GM19035 (cell line): ENCODE data around the gene MDH1.

Source experiments
- ATAC-seq: cut with Tn5 transposase; IDR thresholded peaks from one replicate; pipeline ENCODE4 v1.9.1; 2021; ENCODE audit not compliant: unreplicated experiment

The MDH1 gene

DNA sequence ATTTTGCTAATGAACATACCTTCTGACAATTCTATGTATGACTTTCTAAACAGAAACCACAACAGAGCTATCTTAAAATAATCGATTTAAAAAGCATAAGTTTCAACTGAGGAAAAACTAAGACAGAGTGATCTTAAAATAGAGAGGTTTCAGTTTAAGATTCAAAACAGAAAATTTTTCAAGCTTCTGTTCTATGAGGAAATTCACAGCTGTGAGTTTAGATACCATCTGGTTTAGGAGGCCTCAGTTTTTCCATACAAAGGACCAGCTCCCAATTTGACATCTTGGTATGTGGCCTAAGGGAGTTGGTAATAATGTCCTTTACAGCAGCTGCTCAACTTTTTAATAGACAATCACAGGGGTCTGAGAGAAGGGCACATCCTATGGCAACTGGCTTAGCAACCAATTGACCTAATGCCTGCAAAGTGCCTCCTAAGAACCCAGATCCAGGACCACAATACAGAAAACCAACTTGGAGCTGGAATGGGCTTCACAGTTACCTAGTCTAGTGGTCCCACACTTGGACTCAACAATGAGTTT, 39.7 kb downstream of the MDH1 start:
- no peak for ATAC-seq

DNA sequence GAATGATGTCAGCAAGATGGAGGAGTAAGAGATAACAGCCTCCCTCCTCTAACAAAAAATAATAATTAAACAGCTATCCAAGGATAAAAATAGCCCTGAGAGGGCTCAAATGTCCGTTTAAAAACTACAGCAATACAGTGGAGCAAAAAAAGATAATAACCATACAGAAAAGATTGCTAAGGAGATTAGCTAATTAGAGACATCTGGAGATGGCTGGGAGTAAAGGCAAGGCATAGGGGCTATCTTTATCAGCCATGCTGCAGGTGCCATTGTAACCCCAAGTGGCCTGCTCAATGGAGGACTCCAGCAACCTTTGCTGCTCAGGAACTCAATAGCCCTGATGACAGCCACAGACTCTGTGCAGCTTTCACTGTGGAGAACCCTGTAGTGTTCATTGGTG, 42.7 kb downstream of the MDH1 start:
- no peak for ATAC-seq

DNA sequence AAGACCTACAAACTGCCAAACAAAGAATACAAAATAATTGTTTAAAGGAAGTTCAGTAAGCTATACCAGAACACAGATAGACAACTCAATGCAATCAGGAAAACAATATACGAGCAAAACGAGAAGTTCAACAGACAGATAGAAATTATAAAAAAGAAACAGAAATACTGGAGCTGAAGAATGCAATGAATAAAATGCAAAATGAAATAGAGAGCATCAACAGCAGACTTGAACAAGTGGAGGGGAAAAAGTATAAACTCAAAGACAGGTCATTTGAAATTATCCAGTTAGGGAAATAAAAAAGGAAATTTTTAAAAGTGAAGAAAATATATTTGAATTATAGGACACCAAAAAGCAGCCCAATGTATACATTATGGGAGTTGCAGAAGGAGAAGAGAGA, 43.6 kb downstream of the MDH1 start:
- ATAC-seq = no peak

DNA sequence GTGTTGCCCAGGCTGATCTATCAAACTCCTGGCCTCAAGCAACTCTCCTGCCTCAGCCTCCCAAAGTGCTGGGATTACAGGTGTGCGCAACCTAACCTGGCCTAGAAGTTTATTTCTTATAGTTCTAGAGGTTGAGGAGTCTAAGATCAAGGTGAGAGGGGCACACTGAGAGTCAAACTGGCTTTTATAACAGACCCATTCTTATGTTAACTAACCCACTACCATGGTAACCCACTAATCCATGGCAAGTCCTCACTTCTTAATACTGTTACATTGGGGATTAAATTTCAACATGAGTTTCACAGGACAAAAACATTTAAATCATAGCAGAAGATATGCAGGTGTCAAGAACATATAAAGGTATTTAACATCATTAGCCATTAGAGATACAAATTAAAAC, 50.6 kb downstream of the MDH1 start:
- no peak for ATAC-seq

DNA sequence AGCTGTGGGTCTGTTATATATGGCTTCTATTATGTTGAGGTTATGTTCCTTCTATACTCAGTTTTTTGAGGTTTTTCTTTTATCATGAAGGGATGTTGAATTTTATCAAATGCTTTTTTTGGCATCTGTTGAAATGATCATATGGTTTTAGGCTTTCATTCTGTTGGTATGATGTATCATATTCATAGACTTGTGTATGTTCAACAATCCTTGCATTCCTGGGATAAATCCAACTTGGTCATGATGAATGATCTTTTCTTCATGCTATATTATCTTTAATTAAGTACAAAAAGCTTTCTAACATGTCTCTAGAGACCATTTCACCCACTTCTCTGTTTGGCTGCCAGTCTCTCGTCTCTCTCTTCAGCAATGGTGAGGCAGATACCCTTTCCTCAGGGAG, 54.2 kb downstream of the MDH1 start:
- ATAC-seq = no peak

DNA sequence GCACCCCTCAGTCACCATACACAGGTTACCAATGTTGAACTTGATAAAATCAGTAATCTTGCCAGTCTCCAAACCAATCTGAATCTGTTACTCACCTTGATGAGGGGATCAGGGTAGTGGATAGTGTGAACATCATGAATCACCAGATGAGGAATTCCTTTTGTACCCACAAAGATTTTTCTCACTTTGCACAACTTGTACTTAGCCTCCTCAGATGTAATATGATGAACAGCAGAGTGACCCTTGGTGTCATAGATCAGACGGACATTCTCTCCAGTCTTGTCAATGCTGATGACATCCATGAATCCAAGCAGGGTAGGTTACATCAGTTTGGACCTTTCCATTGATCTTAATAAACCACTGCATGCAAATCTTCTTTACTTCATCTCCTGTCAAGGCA, 54.7 kb downstream of the MDH1 start:
- no peak for ATAC-seq

DNA sequence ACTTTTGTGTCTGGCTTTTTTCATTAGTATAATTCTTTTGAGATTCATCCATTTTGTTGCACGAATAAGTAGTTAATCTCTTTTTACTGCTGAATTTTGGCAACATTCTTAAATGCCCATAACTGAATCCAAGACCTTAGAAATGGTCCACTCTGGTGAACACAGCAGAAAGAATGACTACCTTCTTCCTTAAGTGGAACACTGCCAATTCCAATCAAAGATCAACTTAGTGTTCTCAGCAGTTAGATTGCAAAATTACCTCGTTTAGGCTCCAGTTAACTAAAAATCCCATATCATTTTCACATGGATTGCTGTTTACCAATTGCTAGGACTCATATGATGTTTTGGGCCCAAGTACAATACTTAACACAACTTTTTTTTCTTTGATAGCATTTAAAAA, 59.9 kb downstream of the MDH1 start:
- no peak for ATAC-seq

DNA sequence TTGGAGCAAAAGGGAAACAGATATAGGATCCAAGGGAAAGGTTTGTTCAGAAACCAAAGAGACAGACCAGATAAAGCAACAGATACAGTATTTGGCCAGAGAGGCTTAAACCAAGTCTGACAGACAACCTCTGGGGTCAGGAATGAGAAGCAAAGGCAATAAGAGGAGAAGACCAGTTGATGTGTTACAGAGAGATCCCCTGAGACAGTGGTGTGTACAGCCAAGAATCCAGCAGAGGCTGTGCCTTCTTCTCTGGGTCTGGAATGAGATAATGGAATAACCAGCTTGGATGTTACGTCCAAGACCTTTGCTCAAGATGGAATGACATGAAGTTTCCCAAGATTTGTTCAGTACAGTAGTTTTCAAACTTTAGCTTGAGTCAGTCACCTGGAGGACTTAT, 61.1 kb downstream of the MDH1 start:
- ATAC-seq = no peak

DNA sequence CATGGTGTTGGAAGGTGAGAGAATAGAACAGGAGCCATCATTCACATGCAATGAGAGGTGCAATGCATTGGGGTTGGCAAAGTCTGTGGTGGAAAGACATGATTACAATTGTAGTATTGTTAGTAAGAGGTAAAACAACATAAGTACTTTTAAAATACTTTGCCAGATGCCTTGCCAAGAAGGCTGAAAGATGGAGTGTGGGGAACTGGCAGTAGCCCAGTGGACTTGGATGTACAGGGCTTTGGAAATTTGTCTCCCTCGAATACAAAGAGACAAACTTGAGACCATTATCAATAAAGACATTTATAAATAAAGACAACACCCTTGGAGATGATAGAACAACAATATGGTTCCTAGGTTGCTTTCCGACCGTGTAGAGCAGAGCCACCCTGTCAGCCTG, 62.0 kb downstream of the MDH1 start:
- ATAC-seq = no peak

DNA sequence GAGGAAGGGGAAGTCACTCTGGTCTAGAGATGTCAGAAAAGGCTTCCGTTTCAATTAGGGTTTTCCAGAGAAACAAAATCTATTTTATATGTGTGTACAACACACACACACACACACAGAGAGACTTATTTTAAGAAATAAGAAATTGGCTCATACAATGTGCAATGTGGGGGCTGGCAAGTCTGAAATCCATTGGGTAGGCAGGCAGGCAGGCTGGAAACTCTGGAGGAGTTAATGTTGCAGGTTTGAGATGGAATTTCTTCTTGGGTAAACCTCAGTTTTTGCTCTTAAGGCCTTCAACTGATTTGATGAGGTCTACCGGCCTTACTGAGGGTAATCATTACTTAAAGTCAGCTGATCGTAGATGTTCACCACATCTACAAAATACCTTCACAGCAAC, 62.6 kb downstream of the MDH1 start:
- no peak for ATAC-seq

DNA sequence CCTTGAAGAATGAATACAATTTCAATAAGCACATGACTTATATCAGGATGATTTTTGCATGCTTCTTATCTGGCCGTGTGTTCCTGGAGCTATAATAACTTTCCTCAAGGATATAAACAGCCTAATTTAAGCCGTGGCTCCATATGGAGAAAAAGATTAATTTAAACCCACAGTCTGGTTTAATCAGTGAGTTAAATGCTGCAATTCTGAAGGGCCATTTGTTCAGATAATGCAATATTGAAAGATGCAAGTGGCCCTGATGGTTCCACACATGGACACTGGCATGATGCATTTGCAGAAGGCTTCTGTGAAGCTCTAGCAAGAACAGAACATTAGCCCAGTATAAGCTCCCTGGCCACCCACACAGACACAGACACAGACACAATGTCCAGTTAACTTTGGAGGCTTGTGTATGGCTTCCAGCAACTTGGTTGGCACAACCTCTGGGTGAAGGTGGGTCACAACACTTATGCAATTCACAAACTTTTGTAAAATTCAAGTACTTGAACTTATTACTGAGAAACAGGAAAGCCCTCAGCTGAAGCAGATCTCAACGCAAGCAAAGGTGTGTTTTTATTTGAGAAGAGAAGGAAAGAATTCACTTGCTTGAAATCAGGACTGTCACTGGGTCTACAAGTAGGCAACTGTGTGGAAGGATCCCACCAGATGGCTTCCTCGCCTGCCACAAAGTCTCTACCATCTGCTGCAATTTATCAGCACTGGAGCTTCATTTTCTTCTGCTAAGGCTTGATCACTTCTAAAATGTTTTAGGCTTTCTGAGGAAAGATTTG, 63.3 kb downstream of the MDH1 start:
- no peak for ATAC-seq

DNA sequence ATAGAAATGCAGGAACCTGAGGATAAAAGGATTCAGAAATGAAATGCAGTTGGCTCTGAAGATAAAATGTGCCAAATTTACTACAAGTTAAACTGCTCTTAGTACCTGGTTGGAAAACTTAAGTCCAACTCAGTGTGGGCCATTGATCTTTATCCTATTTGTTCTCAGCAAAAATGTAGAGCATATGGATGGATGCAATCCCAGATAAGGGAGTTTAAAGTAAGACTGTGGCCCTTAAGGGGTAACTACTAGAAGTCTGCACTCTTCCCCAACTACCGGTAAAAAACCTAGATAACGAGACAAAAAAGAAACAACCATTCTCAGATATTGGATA, 63.9 kb downstream of the MDH1 start:
- ATAC-seq = no peak

DNA sequence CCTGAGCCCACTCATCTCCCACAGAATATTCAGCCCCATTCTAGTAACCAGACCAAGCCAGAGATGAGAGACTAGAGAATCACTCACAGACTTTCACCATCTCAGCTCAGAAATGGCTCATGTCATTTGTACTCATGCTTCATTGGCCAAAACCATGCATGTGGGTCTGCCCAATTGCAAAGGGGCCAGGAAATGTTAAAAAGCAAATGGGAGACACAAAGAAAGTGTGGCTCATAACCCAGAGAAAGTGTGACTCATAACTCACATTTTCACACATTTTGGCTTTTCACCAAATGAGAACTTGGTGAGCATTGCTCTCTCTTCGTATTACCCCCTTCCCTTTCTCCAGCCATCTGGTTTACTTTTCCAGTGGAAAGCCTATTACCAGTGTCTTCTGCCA, 66.2 kb downstream of the MDH1 start:
- no peak for ATAC-seq
